Thymus (tissue), 11 donors: ENCODE measurements around the gene PDE1A. TPM values are rescaled to one million over a fixed set of nuclear protein-coding genes. Genes with fewer than 3 reads are reported as not detected.

ENCODE experiments used
- DNase-seq, 9 donors: peaks; one replicate each; pipeline ENCODE4 v3.0.0-alpha.2; 2013; ENCODE audit warnings: low spot score in 9 of 9, low read depth in 6 of 9, missing footprints in 1 of 9
- H3K27ac ChIP-seq, 2 donors: one replicate each; pipeline ENCODE4 v1.5.1; 2013; ENCODE audit warnings: control low read depth in 1 of 2, low read depth in 1 of 2, low read length in 1 of 2, mild to moderate bottlenecking in 1 of 2, moderate library complexity in 1 of 2
- H3K27me3 ChIP-seq, 2 donors: one replicate each; pipeline ENCODE4 v1.5.1; 2013; ENCODE audit warnings: low read length in 1 of 2; ENCODE audit not compliant: control insufficient read depth in 2 of 2, insufficient read depth in 1 of 2
- H3K36me3 ChIP-seq, 2 donors: one replicate each; pipeline ENCODE4 v1.5.1; 2013; ENCODE audit warnings: low read length in 1 of 2, mild to moderate bottlenecking in 1 of 2, moderate library complexity in 1 of 2; ENCODE audit not compliant: control insufficient read depth in 2 of 2, insufficient read depth in 2 of 2
- H3K4me1 ChIP-seq, 2 donors: one replicate each; pipeline ENCODE4 v1.5.1; 2013; ENCODE audit warnings: low read length in 2 of 2; ENCODE audit not compliant: control insufficient read depth in 2 of 2, insufficient read depth in 2 of 2
- H3K4me3 ChIP-seq, 2 donors: one replicate each; pipeline ENCODE4 v1.5.1; 2013; ENCODE audit warnings: low read length in 2 of 2, control low read depth in 1 of 2, mild to moderate bottlenecking in 1 of 2
- H3K9me3 ChIP-seq, 2 donors: one replicate each; pipeline ENCODE4 v1.5.1; 2013; ENCODE audit warnings: low read length in 1 of 2, mild to moderate bottlenecking in 1 of 2; ENCODE audit not compliant: control insufficient read depth in 2 of 2, insufficient read depth in 1 of 2
- WGBS: extraction: QIAGEN DNeasy Blood & Tissue Kit; methylation state at CpG from one replicate; pipeline ENCODE4 v1.1.7; 2013; 5-methylcytosine and 5-hydroxymethylcytosine counted together
- polyA plus RNA-seq: library from polyadenylated mRNA; stranded (reverse); fragments of 200-250 nt; gene quantifications from one replicate; pipeline ENCODE4 v1.2.3, GENCODE V29; 2013
- total RNA-seq: library from RNA; stranded (reverse); fragments of 120-200 nt; gene quantifications from one replicate; pipeline ENCODE4 v1.2.4, GENCODE V29; 2013
- donor health status: healthy.

The PDE1A gene
- total and polyA plus RNA-seq, 2 donors: 7.7 to 13.0 TPM

DNA sequence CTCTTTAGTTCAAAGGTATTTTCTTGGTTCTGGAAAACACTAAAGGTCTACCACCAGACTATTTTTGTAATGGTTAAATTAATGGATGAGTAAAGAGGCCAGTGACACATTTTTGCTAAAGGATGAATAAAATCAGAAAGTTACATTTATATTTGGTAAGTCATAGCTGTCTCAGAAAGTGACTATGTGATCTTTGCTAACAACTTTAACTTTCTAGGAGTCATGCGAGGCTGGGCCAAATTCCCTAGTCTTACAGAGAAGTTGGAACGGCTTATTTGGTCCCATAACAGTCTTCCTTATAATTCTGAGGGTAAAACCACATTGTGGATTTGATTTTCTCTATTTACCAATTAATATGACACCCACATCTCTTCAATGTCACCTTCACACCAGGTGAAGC lies 198.1 kb downstream of the PDE1A start:
- Histone ChIP-seq H3K36me3 (no peaks in the 10 kb centered on the region), H3K4me3 (no peak overlapping the region), H3K27me3 (no peaks in the 10 kb centered on the region), H3K27ac (no peak overlapping the region), H3K9me3 (no peaks in the 10 kb centered on the region), H3K4me1 (no peaks in the 10 kb centered on the region)
- no peak for DNase-seq
- WGBS: 88% methylated on average over 2 of the region's 2 CpGs

- no peaks in the 10 kb centered on the region for H3K4me1 ChIP-seq
- no peak overlapping the region for H3K27ac ChIP-seq
- no peak for DNase-seq
- H3K36me3 ChIP-seq: no peaks in the 10 kb centered on the region
- WGBS: 48% methylated on average over 2 of the region's 2 CpGs
- H3K27me3 ChIP-seq: no peaks in the 10 kb centered on the region
- H3K9me3 ChIP-seq: no peaks in the 10 kb centered on the region
- H3K4me3 ChIP-seq: no peak overlapping the region
Observed at GRCh38 chr2:182228073-182228473, 198.8 kb downstream of the PDE1A start.

GRCh38 chr2:182226807-182227206 lies 200.0 kb downstream of the PDE1A start:
- H3K27ac ChIP-seq: no peak overlapping the region
- H3K4me1 ChIP-seq: no peaks in the 10 kb centered on the region
- no peaks in the 10 kb centered on the region for H3K27me3 ChIP-seq
- no peak for DNase-seq
- H3K36me3 ChIP-seq: no peaks in the 10 kb centered on the region
- H3K4me3 ChIP-seq: no peak overlapping the region
- no peaks in the 10 kb centered on the region for H3K9me3 ChIP-seq
- WGBS: 96% methylated on average over 4 of the region's 4 CpGs

GRCh38 chr2:182224669-182225068 lies 202.2 kb downstream of the PDE1A start:
- H3K4me1 ChIP-seq: no peaks in the 10 kb centered on the region
- H3K27me3 ChIP-seq: no peaks in the 10 kb centered on the region
- no peak for DNase-seq
- no peak overlapping the region for H3K27ac ChIP-seq
- H3K36me3 ChIP-seq: no peaks in the 10 kb centered on the region
- no peaks in the 10 kb centered on the region for H3K9me3 ChIP-seq
- WGBS: 98% methylated on average over 3 of the region's 3 CpGs
- no peak overlapping the region for H3K4me3 ChIP-seq

DNA sequence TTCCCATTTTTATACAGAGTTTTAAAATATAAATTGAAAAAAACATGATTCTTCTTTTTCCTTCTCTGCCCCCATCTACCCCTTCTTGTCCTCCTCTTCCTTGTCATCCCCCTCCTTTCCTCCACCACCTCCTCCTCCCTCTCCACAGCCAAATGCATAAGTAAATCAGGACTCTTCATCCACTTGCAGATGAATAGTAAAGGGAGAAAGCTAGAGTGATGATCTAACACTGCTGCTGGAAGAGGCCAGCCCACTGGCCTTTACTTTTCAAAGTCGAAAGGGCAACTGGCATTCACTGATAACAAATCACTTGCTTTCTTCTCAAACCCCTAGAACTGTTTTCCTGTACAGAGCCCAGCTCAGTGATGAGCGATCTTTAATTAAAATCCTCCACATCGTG lies 205.8 kb downstream of the PDE1A start:
- no peak for DNase-seq
- 76% methylated on average over 3 of the region's 3 CpGs for WGBS

GRCh38 chr2:182220335-182220734 lies 206.5 kb downstream of the PDE1A start:
- no peak for DNase-seq
- Histone ChIP-seq H3K27ac (no peak overlapping the region), H3K4me3 (no peak overlapping the region), H3K36me3 (no peaks in the 10 kb centered on the region), H3K9me3 (no peaks in the 10 kb centered on the region), H3K27me3 (no peaks in the 10 kb centered on the region), H3K4me1 (no peaks in the 10 kb centered on the region)
- WGBS: 91% methylated on average over 1 of the region's 1 CpG

More for the DNA sequence above, 205.8 kb downstream of the PDE1A start:
- Histone ChIP-seq H3K4me1 (no peaks in the 10 kb centered on the region), H3K9me3 (no peaks in the 10 kb centered on the region), H3K36me3 (no peaks in the 10 kb centered on the region), H3K27me3 (no peaks in the 10 kb centered on the region), H3K4me3 (no peak overlapping the region), H3K27ac (no peak overlapping the region)

DNA sequence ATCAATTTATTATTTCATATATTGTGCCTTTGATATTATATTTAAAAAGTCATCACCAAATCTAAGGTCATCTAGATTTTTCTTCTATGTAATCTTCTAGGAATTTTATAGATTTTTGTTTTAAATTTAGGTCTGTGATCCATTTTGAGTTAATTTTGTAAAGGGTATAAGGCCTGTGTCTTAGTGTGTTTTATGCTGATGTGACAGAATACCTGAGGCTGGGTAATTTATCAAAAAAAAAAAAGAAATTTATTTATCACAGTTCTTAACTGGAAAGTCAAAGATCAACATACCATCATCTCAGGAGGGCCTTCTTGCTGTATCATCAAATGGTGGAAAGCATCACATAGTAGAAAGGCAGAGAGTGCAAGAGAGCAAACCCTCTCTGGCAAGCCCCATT lies 216.2 kb downstream of the PDE1A start:
- no peak for DNase-seq

DNA sequence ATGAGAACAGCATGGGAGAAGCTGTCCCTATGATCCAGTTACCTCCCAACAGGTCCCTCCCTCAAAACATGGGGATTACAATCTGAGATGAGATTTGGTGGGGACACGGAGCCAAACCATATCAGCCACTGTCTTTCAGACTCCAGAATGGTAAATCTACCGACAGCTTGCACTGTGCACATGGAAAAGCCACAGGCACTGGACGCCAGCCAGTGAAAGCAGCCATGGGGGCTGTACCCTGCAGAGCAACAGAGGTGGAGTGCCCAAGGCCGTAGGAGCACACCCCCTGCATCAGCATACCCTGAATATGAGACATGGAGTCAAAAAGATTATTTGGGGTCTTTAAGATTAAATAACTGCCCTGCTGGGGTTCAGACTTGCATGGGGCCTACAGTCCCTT lies 218.4 kb downstream of the PDE1A start:
- peaks cover 0 to 2% of the 10 kb centered on the region in 2 donors for H3K9me3 ChIP-seq
- H3K4me3 ChIP-seq: no peak overlapping the region
- no peaks in the 10 kb centered on the region for H3K27me3 ChIP-seq
- no peaks in the 10 kb centered on the region for H3K36me3 ChIP-seq
- no peaks in the 10 kb centered on the region for H3K4me1 ChIP-seq
- H3K27ac ChIP-seq: no peak overlapping the region
- WGBS: 84% methylated on average over 4 of the region's 4 CpGs
- DNase-seq: no peak

More for the DNA sequence above, 216.2 kb downstream of the PDE1A start:
- H3K27me3 ChIP-seq: no peaks in the 10 kb centered on the region
- peaks cover 0 to 2% of the 10 kb centered on the region in 2 donors for H3K9me3 ChIP-seq
- H3K27ac ChIP-seq: no peak overlapping the region
- no peak overlapping the region for H3K4me3 ChIP-seq
- H3K36me3 ChIP-seq: no peaks in the 10 kb centered on the region
- H3K4me1 ChIP-seq: no peaks in the 10 kb centered on the region

- no peaks in the 10 kb centered on the region for H3K36me3 ChIP-seq
- no peak overlapping the region for H3K27ac ChIP-seq
- no peaks in the 10 kb centered on the region for H3K27me3 ChIP-seq
- H3K9me3 ChIP-seq: peaks cover 0 to 2% of the 10 kb centered on the region in 2 donors
- WGBS: 98% methylated on average over 5 of the region's 5 CpGs
- no peaks in the 10 kb centered on the region for H3K4me1 ChIP-seq
- no peak for DNase-seq
- no peak overlapping the region for H3K4me3 ChIP-seq
Observed at GRCh38 chr2:182207049-182207746, 219.6 kb downstream of the PDE1A start.
